ENCODE data around the gene SUGCT.

SUGCT gene

DNA sequence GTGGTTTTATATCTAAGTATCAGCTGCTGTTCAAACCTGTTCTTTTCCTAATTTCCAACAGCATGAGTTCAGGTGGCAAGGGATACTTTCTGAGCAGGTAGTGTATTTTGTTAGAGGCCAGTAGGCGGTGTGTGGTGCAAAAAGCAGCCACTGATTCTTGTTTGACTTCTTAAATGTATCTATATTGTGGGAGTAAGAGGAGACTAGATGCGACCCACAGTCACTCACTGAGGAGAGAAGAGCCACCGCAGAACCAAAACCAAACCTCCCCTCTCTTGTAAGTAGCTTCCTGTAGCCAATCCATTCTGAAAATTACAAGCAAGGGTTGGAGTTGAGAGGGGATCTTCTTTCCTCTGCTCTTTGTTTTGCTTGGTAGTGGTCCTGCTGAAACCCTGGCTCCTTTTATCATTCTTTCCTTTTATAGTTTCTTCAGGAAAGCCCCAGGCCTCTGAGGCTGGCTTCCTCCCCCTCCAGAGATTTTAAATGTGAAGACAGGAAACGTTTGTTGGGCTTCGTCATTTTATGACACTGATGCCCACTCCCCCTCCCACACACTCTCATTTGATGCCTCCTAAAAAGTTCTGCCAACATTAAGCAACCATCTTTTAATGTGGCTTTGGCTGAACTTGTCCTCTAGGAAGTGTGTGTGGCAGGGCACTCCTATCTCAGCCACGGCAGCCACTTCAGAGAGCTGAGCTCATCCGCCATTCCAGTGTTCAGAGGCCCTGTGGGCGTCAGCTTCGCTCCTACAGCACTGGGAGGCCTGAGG is 566.0 kb downstream of the SUGCT start:
- peak; percentile 58 to 81 for DNase-seq

DNA sequence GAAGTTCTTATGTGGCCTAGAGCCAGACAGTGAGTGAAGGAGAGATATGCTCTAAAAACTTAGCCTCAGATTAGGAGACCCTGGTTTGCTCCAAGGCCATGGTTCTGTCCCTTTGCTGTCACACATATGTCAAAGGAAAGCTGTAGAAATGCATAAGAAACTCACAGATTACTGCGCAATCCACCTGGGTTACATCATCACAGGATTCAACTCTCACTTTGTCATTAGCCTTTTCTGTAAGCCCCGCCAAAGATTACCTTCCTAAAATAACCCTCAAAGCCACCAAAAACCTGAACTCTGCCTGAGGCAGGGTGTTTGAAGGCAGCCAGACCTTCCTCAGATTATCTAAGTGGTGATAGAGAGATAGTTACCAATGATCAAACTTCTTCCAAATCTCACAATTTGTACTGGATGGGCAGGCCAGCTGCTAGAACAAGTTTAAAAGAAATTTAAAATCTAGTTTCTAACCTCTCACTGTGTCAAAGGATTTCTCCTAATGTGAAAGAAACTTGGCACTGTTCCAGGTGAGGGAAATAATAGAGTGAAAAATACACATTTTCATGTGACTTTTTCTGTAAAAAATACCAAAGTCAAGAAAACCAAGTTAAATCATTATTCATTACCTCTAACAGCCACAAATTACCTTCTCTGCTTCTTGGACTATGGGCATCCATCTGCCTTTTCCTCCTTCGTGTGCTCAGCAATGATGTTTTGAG is 567.2 kb downstream of the SUGCT start:
- peak in 1 of 2 experiments; percentile 16 for DNase-seq

DNA sequence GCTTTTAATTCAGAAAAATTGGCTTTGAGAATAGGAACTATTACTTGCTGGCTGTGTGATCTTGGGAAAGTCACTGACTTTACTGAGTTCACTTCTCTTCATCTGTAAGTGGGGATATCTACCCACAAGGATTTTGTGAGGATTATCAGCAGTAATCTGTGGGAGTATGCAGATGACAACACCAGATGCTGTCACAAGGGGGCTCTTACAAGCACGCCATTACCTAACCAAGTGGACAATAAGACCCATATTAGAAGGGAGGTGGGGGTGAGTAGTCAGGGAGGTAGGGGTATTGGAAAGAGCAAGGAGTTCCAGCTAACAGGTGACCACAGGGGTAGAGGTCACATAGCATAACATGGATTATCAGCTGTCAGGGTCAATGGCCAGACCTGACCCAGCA is 569.4 kb downstream of the SUGCT start:
- DNase-seq = no peak

DNA sequence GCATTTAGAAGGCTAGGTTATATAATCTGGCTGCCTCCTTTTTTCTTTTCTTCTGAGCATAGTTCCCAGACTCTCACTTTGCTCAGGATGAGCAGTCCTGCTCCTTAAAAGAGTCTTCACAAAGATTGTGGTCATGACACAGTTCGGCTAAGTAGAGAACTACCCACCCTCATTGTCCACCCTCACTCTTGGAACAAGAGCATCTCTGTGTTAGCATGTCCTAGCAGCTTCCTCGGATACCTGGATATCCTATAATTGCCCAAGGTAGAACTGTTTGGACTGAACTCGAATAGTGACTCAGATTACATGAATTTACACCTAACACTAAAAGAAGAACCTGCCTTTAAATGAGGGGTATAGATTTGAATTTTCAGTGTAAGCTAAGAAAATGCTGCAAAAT is 572.0 kb downstream of the SUGCT start:
- no peak for DNase-seq

DNA sequence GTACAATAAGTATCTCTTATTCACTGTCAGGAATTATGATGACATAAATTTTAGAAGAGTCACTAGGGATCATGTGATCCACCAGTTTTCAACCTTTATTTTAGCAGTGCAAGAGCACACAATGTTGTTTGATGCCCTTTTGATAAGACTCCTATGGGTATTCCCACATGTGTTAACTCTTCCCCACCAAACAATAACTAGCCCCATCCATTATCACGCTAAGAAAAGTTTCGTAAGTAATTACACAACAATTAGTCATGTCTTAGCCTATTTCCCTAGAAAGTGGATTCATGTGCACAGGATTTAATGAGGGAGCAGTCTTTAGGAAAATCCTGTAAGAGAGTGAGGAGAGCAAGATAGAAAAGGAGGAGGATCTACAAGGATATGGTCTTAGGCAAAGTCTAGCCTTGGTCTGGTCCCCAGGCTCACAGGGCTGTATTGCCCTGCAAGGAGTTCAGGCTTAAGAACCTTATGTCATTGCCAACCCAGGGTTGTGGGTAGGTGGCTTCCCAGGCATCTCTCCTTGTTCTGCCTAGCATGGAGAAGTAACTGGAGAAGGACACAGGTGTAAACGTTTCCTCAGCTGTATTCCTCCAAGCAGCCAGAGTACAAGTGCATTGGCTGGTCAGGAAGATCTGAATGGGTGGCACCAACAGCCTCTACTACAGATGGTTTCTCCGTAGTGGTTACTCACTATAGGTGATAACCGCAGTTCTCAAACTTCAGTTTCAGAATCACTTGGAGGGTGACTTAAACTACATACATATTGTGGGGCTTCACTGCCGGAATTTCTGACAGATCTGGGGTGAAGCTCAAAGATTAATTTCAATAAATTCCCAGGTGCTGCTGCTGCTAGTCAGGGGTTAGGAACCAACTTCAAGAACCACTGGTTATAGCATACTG is 574.5 kb downstream of the SUGCT start:
- no peak for DNase-seq

DNA sequence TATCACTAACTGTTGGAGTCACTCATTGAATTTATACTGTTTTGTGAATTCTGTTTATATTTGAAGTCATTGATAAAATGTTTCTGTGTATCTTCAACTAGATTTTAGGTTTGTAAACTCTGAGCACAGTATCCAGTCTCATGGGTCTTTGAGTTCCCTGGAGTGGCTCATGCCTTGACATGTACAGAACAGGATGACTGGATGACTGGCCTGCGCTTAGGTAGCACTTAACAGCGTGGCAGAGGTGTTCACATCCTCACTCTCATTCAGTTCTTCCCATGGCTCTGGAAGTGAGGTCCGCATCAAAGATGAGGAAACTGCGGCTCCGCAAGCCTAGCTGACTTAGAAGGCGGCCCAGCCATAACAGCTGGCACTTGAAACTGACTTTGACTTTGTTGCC is 576.9 kb downstream of the SUGCT start:
- no peak for DNase-seq

DNA sequence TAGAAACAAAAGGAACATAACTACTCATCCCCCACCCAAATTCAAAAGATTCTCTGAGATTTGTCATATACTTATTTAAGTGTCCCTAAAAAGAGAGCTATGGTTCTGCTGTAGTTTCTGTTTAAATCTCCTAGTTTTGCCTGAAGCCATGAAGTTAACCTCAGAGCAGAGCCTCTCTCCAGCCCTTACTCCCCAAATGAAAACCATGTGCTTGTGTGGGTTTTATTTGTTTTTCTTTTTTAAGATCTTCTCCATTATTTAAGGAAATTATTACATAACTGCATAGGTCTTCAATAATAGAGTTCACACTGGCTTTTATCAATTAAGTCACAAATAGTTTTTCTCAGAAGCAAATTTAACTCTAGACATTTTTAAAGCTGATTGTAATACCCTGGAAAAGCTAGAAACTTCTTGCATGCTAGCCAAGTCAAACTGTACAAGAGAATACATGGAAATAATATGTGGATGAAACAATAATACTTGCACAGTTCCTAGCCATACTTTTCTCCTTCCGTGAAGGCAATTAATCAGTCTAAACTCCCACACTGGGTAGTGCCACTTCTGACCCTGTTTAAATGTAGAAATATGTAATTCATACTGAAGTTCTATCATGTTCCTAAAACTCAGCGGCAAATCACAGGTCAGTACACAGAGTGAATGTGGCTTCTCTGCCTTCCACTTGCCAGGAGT is 579.7 kb downstream of the SUGCT start:
- no peak for DNase-seq

DNA sequence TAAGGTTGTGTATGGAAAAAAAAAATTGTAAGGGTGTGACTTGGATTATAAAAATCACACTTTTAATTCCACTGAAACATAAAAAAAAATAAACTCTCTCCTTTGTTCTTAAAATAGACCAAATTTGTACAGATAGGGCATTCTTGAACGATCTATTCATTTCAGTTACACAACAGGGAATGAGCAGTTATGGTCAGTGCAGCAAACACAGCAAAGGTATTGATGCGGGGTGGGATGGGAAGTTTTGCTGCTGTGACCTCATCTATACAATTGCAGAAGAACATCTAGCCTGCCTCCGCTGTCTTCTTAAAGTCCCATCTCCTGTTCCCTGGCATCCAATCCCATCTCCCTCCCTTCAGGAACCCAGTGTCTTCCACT is 580.2 kb downstream of the SUGCT start:
- no peak for DNase-seq

DNA sequence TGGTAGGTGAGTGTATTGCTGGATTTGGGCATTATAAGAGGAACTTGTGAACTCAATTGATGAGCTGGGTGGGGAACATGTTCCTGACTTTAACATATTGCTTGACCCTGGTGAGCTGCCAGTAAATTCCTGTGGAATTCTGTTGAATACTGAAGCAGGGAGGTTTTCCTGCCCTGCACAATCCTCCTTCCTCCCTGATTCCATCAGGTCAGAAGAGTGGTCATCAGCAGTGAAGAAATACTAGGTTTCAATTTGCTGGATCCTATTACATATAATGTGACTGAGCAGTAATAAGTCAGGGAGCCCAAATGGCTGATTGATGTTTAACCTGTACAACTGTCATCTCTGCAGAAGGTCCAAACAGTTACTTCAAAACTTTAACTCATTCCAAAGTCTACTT is 581.2 kb downstream of the SUGCT start:
- no peak for DNase-seq

DNA sequence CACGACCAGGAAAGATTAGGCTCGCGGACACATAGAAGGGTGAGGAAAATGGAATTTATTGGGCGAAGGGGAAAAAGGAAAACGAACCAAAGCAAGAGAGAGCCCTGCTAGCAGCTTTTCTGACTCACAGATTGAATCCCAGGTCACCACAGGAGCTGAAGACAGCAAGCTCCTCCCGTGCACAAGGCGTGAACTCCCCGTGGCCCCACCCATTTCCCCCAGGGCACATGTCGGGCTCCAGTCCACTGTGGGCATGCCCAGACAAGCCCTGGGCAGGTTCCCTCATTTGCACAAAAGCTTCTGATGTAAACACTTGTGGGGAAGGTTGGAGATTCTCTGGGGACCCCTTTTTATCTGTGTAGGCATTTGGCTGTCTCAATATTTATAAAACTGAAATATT is 582.4 kb downstream of the SUGCT start:
- DNase-seq = no peak

DNA sequence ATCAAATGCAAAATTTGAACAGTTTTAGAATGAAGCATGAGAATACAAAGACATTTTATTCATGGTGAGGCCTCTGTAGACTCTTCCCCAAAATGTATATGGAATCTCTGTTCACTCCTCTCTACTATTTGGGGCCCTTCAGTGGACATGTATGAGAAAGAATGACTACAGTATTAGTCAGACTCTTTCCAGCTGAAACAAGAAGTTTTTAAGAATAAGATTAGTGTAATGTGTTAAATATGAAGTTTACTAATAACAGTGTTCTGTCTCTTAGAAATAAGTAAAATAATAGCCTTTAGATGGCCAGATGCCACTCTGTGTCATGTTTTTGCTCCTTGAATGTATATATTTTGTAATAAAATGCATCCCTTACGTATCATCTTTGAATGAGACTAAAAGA is 585.6 kb downstream of the SUGCT start:
- DNase-seq = no peak

DNA sequence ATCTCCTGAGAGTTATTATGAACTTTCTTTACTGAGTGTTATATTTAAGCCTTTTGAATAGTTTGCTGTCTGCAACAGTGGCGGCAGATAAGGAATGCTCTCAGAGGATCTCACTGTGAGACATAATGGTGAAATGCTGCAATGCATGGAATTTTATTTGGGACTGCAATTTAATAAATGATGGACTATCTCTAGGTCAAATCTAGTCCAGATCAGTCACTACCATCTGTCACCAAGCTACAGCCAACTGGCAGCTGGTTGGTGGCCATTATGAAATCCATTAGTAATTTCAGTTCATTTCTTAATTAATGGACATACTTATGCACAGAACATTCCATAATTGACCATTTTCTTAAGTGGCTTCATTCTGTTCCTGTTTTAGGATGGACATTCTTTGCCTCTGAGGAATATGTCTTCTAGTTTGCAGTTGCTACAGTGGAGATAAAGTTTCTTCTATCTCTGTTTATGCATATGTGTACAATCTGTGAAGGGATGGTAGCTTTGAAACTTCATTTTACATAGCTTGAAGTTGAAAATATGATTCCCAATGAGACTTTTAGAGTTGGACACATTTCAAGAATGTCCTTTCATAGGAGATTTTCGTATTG is 586.6 kb downstream of the SUGCT start:
- no peak for DNase-seq

DNA sequence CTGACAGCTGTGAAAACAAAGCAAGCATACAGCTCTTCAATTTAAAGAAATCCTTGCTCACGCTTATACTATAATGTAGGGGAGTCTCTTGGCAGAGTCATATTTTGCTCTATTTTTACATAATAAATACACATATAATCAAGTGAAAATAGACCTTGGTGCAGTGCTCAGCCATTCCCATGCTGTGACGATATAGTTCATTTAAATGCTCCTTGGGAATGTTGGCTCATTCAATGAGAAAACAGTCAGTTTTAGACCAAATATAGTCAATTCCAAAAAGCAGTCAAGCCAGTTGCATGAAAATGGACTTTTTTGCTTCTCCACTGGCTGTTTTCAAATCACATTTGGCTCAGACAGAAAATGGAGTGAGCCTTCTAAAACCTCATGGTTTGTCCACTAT is 587.4 kb downstream of the SUGCT start:
- no peak for DNase-seq

DNA sequence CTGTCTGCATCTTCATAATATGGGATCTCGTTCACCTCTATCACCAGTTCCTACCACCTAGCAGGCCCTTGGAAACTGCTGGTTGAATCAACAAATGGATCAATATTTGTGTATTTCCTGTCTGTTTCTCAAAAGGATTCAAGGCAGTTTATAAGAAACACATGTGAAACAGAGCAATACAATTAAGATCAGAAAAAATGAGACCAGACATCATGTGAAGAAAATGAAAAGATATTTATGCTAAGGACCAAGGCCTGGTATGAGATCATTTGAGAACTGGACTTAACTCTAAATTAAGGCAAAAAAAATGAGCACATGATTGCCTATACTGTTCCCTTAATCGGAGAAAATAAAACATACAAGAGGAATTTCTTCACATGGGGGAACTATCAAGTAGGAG is 589.0 kb downstream of the SUGCT start:
- no peak for DNase-seq

DNA sequence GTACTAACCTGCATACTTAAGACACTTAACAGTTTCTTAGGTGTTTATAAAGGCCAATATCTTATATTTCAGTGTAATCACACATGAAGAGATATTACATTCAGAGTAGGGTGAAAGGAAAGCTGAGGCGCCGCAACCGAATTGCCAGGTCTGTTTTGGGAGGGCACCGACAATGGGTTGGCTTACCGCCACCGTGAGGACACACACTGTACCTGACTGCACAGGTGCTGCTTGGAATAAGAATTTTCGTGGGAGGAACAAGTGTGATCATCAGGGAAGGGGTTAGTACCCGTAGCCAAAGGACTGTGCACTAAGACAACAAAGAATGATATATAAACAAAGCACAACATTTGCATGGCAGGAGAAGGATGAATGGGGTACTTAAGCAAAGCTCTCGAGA is 591.8 kb downstream of the SUGCT start:
- no peak for DNase-seq

DNA sequence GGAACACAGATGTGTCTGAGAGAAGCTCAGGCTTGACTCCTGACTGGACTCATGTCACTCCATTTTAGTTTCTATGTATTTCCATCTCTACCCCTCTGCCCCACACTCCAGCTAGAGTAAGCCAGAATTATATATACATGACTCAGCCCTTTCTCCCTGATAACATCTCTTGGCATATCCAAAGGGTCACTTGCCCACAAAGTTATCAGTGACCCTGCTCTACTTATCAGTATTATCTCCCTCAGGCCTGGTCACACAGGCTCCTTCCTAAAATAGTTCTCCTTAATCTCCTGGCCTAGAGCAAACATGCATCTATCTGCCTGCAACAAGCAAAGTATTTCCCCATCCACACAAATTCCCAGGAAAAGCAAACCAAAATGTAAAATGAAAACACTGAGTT is 598.3 kb downstream of the SUGCT start:
- DNase-seq = no peak

DNA sequence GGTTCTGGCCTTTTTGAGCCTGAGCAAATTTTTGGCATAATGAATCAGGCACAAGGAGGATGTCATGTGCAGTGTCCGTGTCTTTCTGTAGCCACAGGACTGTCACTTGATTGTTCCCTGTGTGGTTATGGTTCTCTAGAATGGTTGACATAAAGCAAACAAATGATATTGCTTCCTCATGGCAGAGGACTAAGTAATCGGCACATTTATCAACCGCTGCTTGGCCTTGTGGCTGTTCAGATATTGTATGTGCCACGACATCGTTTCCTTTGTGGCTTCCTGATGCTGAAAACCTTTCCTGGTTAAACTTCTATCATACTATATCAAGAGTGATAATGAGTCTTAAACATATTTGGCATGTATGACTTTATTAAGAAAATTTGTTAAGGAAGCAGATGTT is 598.8 kb downstream of the SUGCT start:
- DNase-seq = peak; percentile 91 to 94

DNA sequence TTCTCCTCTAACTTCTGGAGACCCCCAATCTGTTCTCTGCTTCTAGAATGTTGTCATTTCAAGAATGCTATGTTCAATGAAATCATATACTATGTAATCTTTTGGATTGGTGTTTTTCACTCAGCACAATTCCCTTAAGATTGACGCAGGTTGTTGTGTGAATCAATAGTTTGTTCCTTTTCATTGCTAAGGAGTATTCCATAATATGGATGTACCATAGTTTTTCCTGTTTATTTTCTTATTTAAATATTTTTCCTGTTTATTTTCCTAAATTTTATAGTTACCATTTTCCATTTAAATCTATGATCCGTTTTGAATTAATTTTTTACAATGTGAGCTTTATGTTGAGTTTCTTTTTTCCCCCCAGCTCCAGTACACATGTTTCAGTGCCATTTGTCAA is 604.5 kb downstream of the SUGCT start:
- DNase-seq = no peak

DNA sequence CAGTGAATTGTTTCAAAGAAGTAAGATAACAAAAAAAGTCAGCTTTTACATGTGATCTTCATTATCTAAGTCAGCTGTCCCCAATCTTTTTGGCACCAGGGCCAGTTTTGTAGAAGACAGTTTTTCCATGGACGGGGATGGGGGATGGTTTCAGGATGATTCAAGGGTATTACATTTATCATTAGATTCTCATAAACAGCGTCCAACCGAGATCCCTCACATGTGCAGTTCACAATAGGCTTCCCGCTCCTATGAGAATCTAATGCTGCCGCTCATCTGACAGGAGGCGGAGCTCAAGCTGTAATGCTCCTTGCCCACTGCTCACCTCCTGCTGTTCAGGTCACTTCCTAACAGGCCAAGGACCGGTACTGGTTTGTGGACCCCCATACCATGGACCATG is 607.5 kb downstream of the SUGCT start:
- no peak for DNase-seq

DNA sequence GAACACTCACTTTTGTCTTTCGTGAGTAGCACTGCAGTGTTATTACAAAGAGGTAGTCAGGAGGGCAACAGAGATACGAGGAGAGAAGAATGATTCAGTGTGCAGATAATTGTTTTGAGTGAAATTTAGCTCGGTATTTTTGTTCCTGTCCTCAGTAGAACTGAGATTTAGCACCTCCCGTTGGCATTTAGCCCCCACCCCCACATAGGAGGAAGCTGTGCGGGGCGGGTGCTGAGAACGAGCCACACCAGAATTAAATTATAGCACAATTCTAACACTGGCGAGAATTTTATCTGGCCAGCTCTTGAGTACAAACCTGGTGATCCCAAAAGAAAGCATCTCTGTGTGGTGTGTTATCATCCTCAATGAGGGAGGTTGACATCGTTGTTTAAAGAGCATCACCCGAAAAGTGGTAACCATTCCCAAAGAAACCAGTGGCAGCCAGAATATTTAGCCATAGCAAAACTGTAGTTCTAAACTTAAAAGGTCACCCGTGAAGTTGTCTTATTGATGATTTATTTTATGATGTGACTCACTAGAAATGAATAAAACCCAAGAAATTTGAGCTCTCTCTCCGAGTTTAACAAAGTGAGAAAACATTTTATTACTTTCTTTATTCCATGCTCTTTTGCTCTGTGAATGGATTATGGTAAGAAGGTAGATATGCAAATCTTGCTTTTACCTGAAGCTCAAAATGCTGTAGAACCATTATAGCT is 612.2 kb downstream of the SUGCT start:
- DNase-seq = no peak

DNA sequence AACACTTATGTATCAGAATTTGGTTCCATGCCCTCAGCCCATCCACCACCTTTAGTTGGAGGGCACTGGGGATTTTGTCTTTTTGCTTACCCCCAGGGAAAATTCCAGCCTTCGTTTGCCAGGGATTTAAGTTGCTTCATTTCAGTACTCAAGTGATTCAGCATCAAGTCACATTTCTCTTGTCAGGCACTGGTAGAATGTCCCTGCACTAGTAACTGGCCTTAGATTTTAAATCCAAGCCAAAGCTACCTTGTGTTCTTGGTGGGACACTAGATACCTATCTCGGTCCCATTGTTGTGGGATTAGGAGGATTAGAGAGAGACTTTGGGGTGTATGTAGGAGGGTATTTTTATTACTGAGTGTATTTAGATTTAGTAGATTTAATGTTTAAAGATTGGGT is 613.1 kb downstream of the SUGCT start:
- no peak for DNase-seq

DNA sequence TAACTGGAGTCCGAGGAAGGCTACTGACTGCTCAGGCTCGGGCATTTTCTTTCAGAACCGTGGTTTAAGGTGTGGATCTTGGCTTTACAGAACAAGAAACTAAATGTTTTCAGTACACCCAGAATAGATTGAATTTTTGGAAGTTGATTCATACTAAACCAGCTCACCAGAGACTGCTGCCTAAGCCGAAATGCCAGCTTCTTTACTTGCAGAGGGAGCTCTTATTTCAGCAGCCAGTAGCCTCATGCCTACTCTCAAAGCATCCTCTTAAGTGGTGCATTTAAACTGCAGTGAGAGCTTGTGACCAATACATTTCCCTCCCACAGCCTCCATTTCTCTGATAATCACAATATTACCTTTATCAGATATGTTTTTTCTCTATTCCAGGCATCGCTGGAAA is 615.1 kb downstream of the SUGCT start:
- no peak for DNase-seq

Data from Kasumi-1 (cell line).